ENCODE measurements around the gene DBP.
A peak's percentile ranks its signal among the peaks of the same experiment; 100 is the strongest.

Gene DBP

DNA sequence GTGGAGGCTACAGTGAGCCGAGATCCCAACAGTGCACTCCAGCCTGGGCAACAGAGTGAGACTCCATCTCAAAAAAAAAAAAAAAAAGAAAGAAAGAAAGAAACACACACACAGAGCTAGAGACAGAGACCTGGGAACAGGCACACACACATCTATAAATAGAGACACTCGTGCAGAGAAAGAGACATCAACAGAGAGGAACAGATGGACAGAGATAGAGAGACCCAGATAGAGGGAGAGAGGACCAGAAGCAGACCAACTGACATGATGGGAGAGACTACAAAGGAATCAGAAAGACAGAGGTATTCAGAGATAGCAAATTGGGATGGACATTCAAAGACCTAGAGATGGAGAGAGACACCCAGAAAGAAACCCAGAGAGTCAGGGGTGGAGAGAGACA lies 11.0 kb upstream of the DBP start:
- Histone ChIP-seq H3K4me2 (ENCODE audit: low read depth, low read length, poor library complexity, severe bottlenecking) (no peak overlapping the region), H3K9ac (ENCODE audit: low read length) (no peak overlapping the region), H3K4me3 (ENCODE audit: insufficient read depth, low read length, poor library complexity, severe bottlenecking) (no peak overlapping the region), H3K9me2 (replicated peaks; ENCODE audit: insufficient read depth, low read length) (no peaks in the 10 kb centered on the region), H4K20me1 (ENCODE audit: low read depth, low read length) (no peaks in the 10 kb centered on the region), H3K79me2 (ENCODE audit: insufficient read depth, low read length) (no peaks in the 10 kb centered on the region), H2AFZ (ENCODE audit: low read depth, low read length, severe bottlenecking) (no peak overlapping the region), H3K27ac (ENCODE audit: low read depth, low read length) (no peak overlapping the region), H3K36me3 (ENCODE audit: low read length) (no peaks in the 10 kb centered on the region), H3K27me3 (ENCODE audit: low read length) (no peaks in the 10 kb centered on the region), H3K9me3 (ENCODE audit: insufficient read depth, low read length) (no peaks in the 10 kb centered on the region), H3F3A (ENCODE audit: insufficient read depth) (no peaks in the 10 kb centered on the region)
- TF ChIP-seq, protein P1, sequence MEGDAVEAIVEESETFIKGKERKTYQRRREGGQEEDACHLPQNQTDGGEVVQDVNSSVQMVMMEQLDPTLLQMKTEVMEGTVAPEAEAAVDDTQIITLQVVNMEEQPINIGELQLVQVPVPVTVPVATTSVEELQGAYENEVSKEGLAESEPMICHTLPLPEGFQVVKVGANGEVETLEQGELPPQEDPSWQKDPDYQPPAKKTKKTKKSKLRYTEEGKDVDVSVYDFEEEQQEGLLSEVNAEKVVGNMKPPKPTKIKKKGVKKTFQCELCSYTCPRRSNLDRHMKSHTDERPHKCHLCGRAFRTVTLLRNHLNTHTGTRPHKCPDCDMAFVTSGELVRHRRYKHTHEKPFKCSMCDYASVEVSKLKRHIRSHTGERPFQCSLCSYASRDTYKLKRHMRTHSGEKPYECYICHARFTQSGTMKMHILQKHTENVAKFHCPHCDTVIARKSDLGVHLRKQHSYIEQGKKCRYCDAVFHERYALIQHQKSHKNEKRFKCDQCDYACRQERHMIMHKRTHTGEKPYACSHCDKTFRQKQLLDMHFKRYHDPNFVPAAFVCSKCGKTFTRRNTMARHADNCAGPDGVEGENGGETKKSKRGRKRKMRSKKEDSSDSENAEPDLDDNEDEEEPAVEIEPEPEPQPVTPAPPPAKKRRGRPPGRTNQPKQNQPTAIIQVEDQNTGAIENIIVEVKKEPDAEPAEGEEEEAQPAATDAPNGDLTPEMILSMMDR (IDR thresholded peaks at IDR 0.05; ENCODE audit: insufficient read depth, low read length, poor library complexity, severe bottlenecking): no peak
- no peak for TF ChIP-seq EZH2phosphoT487 (conservative IDR thresholded peaks at IDR 0.05; ENCODE audit: low read length)

DNA sequence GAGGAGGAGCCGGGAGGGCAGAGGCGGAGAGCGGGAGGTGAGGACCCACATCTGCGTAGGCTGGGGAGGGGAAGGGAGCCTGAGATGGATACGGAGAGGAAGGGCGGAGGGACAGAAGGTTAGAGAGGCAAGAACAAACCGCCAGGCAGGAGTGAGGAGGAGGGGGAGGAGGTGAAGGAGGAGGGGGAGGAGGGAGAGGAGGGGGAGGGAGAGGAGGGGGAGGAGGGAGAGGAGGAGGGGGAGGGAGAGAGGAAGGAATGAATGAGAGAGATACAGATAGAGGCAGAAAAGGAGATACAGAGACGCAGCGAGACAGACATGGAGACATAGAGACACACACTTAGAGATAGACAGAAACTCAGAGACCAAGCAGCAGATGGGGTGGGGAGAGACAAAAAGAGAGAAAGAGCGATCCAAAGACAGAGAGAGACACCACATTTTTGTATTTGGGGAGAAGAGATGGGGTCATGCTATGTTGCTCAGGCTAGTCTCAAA lies 9.6 kb upstream of the DBP start:
- no peaks in the 10 kb centered on the region for H3F3A ChIP-seq (ENCODE audit: insufficient read depth)
- peak overlapping the region; percentile 54 for H3K9ac ChIP-seq (ENCODE audit: low read length)
- peak overlapping the region; percentile 50 for H3K4me3 ChIP-seq (ENCODE audit: insufficient read depth, low read length, poor library complexity, severe bottlenecking)
- H3K4me2 ChIP-seq (ENCODE audit: low read depth, low read length, poor library complexity, severe bottlenecking): peak overlapping the region; percentile 62
- no peaks in the 10 kb centered on the region for H3K9me2 ChIP-seq (replicated peaks; ENCODE audit: insufficient read depth, low read length)
- no peaks in the 10 kb centered on the region for H3K79me2 ChIP-seq (ENCODE audit: insufficient read depth, low read length)
- H4K20me1 ChIP-seq (ENCODE audit: low read depth, low read length): no peaks in the 10 kb centered on the region
- 0 out of 2 replicates have a peak overlapping the region, but pooled peaks have one; percentile 0 for H3K27ac ChIP-seq (ENCODE audit: low read depth, low read length)
- TF ChIP-seq, protein P1 (IDR thresholded peaks at IDR 0.05; ENCODE audit: insufficient read depth, low read length, poor library complexity, severe bottlenecking): no peak
- no peak for TF ChIP-seq EZH2phosphoT487 (conservative IDR thresholded peaks at IDR 0.05; ENCODE audit: low read length)
- H2AFZ ChIP-seq (ENCODE audit: low read depth, low read length, severe bottlenecking): peak overlapping the region; percentile 78
- no peaks in the 10 kb centered on the region for H3K9me3 ChIP-seq (ENCODE audit: insufficient read depth, low read length)
- H3K27me3 ChIP-seq (ENCODE audit: low read length): no peaks in the 10 kb centered on the region
- no peaks in the 10 kb centered on the region for H3K36me3 ChIP-seq (ENCODE audit: low read length)

DNA sequence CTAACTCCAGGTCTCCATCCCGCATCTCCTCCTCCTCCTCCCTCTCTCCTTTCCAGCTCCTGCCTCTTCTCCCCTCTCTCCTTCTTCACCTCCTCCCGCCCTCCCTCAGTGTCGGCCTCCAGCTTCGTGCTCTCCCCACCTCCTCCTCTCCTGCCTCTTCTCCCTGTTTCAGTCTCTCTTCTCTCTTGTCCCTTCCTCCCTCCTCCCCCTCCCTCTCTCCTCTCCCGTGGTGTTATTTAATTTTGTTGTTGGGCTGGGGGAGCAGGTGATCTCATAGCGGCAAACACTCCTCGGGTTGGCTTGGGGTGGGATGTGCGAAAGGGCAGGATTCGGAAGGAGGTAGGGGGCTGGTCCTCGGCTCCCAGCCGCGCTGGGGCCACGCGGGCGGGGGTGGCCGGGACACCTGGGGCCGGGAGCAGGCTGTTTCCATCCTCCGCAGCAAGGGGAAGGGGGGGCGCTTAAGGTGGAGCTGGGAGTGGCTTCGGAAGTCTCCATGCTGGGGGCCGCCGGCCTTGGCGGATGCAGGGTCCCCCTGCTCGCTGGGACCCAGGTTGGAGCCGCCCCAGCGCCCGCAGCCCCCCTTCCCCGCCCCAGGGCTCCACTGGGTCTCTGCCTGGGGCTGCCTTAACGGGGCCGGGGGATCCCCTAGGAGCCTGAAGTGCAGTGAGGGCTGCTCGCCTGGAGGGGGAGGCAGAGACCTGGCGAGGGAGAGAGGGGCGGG lies 9.0 kb upstream of the DBP start, which contains the start of gene CA11:
Gene CA11, minus strand, starts transcription at position 187 of the 721 bp plus-strand sequence. CDS start 555 bp downstream, outside the sequence.
- Histone ChIP-seq H4K20me1 (ENCODE audit: low read depth, low read length) (no peaks in the 10 kb centered on the region), H3K79me2 (ENCODE audit: insufficient read depth, low read length) (no peaks in the 10 kb centered on the region)

More for the DNA sequence above, 9.0 kb upstream of the DBP start, which contains the start of gene CA11:
- Histone ChIP-seq H3F3A (ENCODE audit: insufficient read depth) (no peaks in the 10 kb centered on the region), H3K9me2 (replicated peaks; ENCODE audit: insufficient read depth, low read length) (no peaks in the 10 kb centered on the region), H3K9me3 (ENCODE audit: insufficient read depth, low read length) (no peaks in the 10 kb centered on the region), H3K9ac (ENCODE audit: low read length) (peak within 1 kb of the TSS; percentile 54), H2AFZ (ENCODE audit: low read depth, low read length, severe bottlenecking) (peak within 1 kb of the TSS; percentile 78), H3K4me2 (ENCODE audit: low read depth, low read length, poor library complexity, severe bottlenecking) (peak within 1 kb of the TSS; percentile 62), H3K4me3 (ENCODE audit: insufficient read depth, low read length, poor library complexity, severe bottlenecking) (peak within 1 kb of the TSS; percentile 50), H3K27ac (ENCODE audit: low read depth, low read length) (0 out of 2 replicates have a peak within 1 kb of the TSS, but pooled peaks have one; percentile 0), H3K27me3 (ENCODE audit: low read length) (no peaks in the 10 kb centered on the region), H3K36me3 (ENCODE audit: low read length) (no peaks in the 10 kb centered on the region)
- TF ChIP-seq, protein P1 (IDR thresholded peaks at IDR 0.05; ENCODE audit: insufficient read depth, low read length, poor library complexity, severe bottlenecking): peak; percentile 95
- no peak for TF ChIP-seq EZH2phosphoT487 (conservative IDR thresholded peaks at IDR 0.05; ENCODE audit: low read length)
